RWPE2 (cell line): ENCODE data around the gene RIOK3.

Experiments used
- ATAC-seq: fragments of 200-7000 bp; cut with Tn5 transposase; 3 replicates; pipeline ENCODE4 v1.9.1; 2021; ENCODE audit warnings: low read depth
- DNase-seq: peaks from one replicate; pipeline ENCODE4 v3.0.0-alpha.2; 2020; ENCODE audit warnings: low spot score
- H3K27ac ChIP-seq: fragments of 450-650 bp; 2 replicates; pipeline ENCODE4 v1.5.1; 2017; ENCODE audit warnings: mild to moderate bottlenecking; ENCODE audit not compliant: poor library complexity, severe bottlenecking
- H3K27me3 ChIP-seq: fragments of 250-450 bp; sonication (Bioruptor Pico); 2 replicates; pipeline ENCODE4 v1.5.1; 2021; ENCODE audit warnings: mild to moderate bottlenecking, moderate library complexity; ENCODE audit not compliant: insufficient read depth, poor library complexity, severe bottlenecking
- H3K36me3 ChIP-seq: fragments of 250-450 bp; sonication (Bioruptor Pico); 2 replicates; pipeline ENCODE4 v1.5.1; 2020; ENCODE audit warnings: low read depth, mild to moderate bottlenecking, moderate library complexity
- H3K4me1 ChIP-seq: fragments of 250-450 bp; sonication (Bioruptor Pico); 2 replicates; pipeline ENCODE4 v1.5.1; 2021; ENCODE audit warnings: mild to moderate bottlenecking, moderate library complexity; ENCODE audit not compliant: insufficient read depth, poor library complexity, severe bottlenecking
- H3K4me3 ChIP-seq: fragments of 250-450 bp; sonication (Bioruptor Pico); 2 replicates; pipeline ENCODE4 v1.5.1; 2021; ENCODE audit warnings: mild to moderate bottlenecking, moderate library complexity; ENCODE audit not compliant: severe bottlenecking
- H3K9me3 ChIP-seq: fragments of 250-450 bp; sonication (Bioruptor Pico); 2 replicates; pipeline ENCODE4 v1.5.1; 2021; ENCODE audit warnings: mild to moderate bottlenecking, moderate library complexity; ENCODE audit not compliant: severe bottlenecking
- TF ChIP-seq, protein P1 (sequence below): fragments of 450-650 bp; IDR thresholded peaks from one replicate; pipeline ENCODE4 v1.5.1; 2017; ENCODE audit warnings: mild to moderate bottlenecking, moderate library complexity; ENCODE audit not compliant: poor library complexity, severe bottlenecking

RIOK3 gene

DNA sequence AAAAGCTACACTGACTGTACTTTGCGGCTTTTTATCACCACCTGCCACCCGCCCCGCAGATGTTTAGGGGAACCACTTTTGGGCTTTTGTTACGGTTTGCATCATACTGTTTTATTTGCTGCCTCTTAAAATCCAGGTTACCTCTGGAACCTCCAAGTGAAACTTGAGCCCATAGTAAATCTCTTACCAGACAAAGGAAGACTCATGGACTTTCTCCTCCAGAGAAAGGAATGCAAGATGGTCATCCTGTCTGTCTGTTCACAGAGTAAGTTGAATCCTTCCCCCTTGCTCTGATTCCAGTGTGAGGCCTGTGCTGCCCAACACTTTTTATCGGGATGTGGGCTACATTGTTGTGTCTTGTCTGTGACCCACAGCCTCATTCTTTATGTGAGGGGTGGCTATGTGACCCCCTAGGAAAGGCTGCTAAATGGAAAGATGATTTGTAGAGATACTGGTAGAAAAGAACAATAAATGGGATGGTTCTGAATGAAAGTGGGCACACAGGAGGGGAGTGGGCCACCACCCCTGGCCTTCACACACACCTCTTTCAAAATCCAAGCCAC, 73.5 kb downstream of the RIOK3 start:
- Histone ChIP-seq H3K27me3 (no peaks in the 10 kb centered on the region), H3K36me3 (peaks cover 76% of the 10 kb centered on the region), H3K4me3 (no peak overlapping the region), H3K4me1 (peaks cover 19% of the 10 kb centered on the region), H3K27ac (no peak overlapping the region), H3K9me3 (no peaks in the 10 kb centered on the region)
- TF ChIP-seq, protein P1, sequence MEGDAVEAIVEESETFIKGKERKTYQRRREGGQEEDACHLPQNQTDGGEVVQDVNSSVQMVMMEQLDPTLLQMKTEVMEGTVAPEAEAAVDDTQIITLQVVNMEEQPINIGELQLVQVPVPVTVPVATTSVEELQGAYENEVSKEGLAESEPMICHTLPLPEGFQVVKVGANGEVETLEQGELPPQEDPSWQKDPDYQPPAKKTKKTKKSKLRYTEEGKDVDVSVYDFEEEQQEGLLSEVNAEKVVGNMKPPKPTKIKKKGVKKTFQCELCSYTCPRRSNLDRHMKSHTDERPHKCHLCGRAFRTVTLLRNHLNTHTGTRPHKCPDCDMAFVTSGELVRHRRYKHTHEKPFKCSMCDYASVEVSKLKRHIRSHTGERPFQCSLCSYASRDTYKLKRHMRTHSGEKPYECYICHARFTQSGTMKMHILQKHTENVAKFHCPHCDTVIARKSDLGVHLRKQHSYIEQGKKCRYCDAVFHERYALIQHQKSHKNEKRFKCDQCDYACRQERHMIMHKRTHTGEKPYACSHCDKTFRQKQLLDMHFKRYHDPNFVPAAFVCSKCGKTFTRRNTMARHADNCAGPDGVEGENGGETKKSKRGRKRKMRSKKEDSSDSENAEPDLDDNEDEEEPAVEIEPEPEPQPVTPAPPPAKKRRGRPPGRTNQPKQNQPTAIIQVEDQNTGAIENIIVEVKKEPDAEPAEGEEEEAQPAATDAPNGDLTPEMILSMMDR: no peak
- DNase-seq (no peak), ATAC-seq (no peak)

GRCh38 chr18:23528580-23529472, 75.7 kb downstream of the RIOK3 start:
- DNase-seq (no peak), ATAC-seq (no peak)
- H3K27ac ChIP-seq: peak overlapping the region; percentile 52
- H3K36me3 ChIP-seq: peaks cover 80% of the 10 kb centered on the region
- no peaks in the 10 kb centered on the region for H3K27me3 ChIP-seq
- H3K9me3 ChIP-seq: no peaks in the 10 kb centered on the region
- peaks cover 16% of the 10 kb centered on the region for H3K4me1 ChIP-seq
- no peak overlapping the region for H3K4me3 ChIP-seq
- TF ChIP-seq, protein P1: no peak

DNA sequence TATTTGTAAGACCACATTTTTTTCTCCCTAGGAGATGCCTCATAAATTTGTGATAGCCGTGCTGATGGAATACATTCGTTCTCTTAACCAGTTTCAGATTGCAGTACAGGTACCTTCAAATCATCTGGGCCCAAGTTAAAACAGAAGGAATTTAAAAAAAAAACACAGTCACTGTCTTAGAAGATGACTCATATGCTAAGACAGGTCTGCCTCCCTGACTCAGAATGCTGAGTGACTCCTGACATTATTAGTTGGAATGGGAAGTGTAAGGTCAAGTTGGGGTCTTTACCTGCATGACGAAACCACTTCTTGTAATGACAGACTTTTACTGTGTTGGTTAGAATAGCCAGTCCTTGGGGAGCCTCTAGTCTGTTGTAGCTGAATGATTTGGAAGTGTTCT, 76.5 kb downstream of the RIOK3 start:
- ATAC-seq (peak; percentile 85), DNase-seq (no peak)
- Histone ChIP-seq H3K4me1 (peaks cover 11% of the 10 kb centered on the region), H3K9me3 (no peaks in the 10 kb centered on the region), H3K4me3 (no peak overlapping the region), H3K27me3 (no peaks in the 10 kb centered on the region), H3K36me3 (peaks cover 88% of the 10 kb centered on the region), H3K27ac (peak overlapping the region; percentile 52)
- TF ChIP-seq, protein P1: no peak

GRCh38 chr18:23530195-23530594, 77.1 kb downstream of the RIOK3 start:
- peak overlapping the region; percentile 52 for H3K27ac ChIP-seq
- no peaks in the 10 kb centered on the region for H3K27me3 ChIP-seq
- H3K4me3 ChIP-seq: no peak overlapping the region
- H3K36me3 ChIP-seq: peaks cover 92% of the 10 kb centered on the region
- DNase-seq: no peak
- TF ChIP-seq, protein P1: no peak
- no peak for ATAC-seq
- peaks cover 11% of the 10 kb centered on the region for H3K4me1 ChIP-seq
- H3K9me3 ChIP-seq: no peaks in the 10 kb centered on the region

- peaks cover 11% of the 10 kb centered on the region for H3K4me1 ChIP-seq
- no peak overlapping the region for H3K4me3 ChIP-seq
- DNase-seq: no peak
- no peak for ATAC-seq
- H3K36me3 ChIP-seq: peaks cover 90% of the 10 kb centered on the region
- no peak overlapping the region for H3K27ac ChIP-seq
- H3K27me3 ChIP-seq: no peaks in the 10 kb centered on the region
- TF ChIP-seq, protein P1: no peak
- H3K9me3 ChIP-seq: no peaks in the 10 kb centered on the region
Observed at GRCh38 chr18:23531912-23532311, 78.8 kb downstream of the RIOK3 start.
